Activated gamma-delta T cell treated with Interleukin-2 at 50 U/mL for 16 hours (primary cell): Measurements from ENCODE around the gene ZBTB39.
"Not testable (repeated sequence)": the region's sequence is repeated elsewhere in the genome, so short reads cannot be mapped to it uniquely, and the experiment has no call there.

Source experiments
- DNase-seq: peaks from one replicate; pipeline ENCODE4 v3.0.0-alpha.2; 2020

Gene ZBTB39

GRCh38 chr12:57029457-57029856, 23.1 kb upstream of the ZBTB39 start:
- no peak for DNase-seq

DNA sequence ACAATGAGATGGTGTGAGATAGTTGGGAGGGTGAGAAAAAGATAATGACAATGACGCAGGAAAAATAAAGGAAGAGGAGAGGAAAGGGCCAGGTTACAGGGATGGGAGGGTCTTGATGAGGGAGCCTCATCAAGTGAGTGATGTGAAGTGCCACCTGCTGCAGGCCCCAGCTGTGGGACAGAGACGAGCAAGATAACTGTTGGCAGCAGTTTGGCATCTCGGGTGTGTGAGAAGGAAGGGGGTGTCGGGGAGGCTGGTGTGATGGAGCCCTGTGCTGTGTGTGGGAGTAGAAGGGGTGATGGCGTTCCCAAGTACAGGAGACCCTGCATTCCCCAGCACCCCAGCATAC, 21.4 kb upstream of the ZBTB39 start:
- DNase-seq, result no peak

DNA sequence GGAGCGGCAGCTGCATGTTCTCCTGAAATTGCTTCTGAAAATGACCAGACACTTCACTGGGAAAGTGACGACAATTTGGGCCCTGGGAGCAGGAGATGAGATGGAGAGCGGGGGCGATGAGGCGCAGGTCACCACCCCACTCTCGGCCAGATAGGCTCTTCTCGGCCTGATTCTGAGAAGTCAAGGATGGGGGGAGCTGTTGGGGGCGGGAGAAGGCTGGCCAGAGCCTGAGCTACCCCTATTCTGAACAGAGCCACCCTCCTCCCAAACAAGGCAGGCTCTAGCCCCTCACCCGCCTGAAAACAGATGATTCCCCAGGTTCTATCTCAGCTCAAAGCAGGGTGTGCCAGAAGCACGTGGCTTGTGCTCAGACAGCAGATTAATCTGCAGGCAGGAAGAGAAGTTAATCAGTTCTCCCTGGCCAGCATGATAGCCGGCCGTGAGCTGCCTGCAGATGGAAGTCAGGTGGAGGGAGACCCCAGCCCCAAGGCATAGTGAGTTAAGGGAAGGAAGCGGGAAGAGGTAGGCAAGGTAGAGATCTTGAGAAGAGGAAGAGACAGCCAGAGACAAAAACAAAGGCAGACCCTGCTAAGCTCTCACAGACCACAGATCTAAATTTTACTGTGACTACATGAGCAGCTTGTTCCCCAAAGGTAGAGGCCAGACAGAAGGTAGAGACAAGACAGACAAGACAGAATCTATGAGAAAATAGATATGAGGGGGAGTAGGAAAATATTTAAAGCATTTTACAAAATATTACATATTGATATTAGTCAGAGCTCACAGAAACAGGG, 20.9 kb upstream of the ZBTB39 start:
- DNase-seq, result no peak

DNA sequence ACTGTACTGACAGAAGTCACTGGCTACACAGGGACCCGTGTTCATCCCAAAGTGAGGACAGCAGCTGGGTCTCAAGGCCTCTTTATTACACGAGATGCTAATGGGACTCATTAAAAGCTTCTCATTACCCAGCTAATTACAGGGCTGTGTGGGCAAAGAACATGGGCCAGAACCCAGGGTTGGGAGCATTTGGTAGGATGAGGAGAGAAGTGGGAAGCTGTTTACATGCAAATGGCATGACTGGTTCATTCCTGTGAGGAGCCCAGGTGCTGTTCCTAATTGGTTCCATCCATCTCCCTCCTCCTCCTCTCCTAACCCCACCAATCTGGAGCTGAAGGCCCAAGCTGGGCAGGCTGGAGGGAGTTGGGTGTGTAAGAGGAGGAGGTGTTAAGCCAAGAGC, 18.9 kb upstream of the ZBTB39 start:
- no peak for DNase-seq

GRCh38 chr12:57022324-57022723, 16.0 kb upstream of the ZBTB39 start:
- DNase-seq, result not testable (repeated sequence)

- DNase-seq, result no peak
These were observed 13.8 kb upstream of the ZBTB39 start for GRCh38 chr12:57019983-57020719.

DNA sequence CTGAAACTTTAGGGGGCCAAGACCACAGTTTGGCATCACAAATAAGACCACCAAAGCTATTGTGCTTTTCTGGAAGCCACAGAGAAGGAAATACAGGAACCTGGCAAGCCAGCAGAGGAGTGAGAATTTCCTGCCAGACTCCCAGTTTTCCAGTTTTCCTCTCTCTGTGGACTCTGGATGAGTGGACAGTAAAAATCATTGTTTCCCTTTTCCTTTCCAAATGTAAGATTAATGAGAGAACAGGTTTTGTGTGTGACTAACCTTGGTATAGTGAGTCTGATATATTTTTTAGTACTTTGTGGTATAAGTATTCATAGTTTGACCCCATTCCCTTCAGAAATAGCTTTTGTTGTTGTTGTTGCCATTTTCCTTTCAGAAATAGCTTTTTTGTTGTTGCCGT, 12.6 kb upstream of the ZBTB39 start:
- no peak for DNase-seq

DNA sequence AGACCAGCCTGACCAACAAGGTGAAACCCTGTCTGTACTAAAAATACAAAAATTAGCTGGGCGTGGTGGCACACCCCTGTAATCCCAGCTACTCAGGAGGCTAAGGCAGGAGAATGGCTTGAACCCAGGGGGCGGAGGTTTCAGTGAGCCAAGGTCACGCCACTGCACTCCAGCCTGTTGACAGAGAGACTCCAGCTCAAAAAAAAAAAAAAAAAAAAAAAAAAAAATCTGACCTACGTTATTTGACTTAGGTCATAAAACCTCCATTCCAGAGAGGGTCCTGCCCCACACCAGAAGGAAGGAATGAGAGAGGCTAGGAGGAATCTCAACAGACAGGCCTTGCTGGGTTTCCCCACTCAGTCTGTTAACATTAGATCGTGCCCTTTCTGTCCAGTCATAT, 12.0 kb upstream of the ZBTB39 start:
- not testable (repeated sequence) for DNase-seq

DNA sequence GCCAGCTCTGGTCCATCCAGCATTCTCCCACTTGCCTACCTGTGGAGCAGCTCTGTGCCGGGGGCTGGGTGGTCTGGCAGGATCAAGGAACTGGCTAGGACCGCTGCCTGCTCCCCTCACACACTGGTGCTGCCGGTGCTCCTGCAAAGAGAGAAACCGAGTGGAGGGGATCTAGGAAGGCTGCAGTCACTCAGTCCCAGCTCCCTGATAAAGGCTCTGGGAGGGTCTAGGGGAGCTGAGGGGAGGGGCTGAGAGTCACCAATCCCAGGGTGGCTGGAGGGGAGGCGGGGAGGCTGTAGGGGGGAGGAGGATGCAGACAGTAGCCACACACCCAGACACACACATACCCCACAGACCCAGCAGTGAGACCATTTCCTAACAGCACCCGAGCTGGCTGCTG, 10.0 kb upstream of the ZBTB39 start, which contains the start of gene TAC3:
Gene TAC3, minus strand, starts transcription at position 182 of the 400 bp plus-strand sequence. CDS start 732 bp downstream, outside the sequence.
- no peak for DNase-seq

DNA sequence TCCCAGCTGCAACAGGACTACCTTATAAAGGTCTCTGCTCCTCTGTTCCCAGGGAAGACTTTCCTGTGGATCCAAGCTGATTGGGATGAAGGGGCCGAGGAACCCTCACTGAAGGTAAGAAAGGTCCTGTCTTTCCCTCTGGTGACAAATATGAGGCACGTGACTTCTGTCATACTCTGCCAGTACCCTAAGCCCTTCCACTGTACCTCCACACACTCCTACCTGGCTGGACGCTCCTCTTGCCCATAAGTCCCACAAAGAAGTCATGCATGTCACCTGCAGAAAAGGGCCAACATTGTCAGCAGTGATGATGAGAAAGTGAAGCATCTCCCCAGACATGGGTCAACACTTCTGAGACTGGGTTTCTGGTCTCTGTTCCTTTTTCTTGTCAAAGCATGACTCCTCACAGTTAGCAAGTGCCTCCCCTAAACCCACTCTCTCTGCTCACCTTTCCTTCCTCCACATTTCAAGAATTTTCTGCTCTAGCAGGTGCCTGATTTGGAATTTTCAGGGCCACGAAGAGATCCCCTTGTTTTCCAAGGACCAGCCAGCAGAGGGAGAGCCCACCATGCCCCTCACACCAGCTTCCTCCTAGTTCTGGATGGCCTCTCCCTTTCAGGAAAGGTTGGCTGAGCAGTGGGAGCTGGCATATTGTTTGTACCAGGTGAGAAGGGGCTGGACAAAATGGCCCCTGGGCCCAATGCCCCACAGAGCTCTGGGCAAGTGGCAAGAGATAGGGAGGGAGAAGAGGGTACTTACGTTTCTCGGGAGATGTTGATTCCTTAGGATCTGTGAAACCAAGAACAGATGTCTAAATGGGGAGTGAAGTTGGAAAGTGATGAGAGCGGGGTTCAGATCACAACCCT, 6.5 kb upstream of the ZBTB39 start:
- no peak for DNase-seq

GRCh38 chr12:57011438-57012424, 5.4 kb upstream of the ZBTB39 start:
- no peak for DNase-seq

DNA sequence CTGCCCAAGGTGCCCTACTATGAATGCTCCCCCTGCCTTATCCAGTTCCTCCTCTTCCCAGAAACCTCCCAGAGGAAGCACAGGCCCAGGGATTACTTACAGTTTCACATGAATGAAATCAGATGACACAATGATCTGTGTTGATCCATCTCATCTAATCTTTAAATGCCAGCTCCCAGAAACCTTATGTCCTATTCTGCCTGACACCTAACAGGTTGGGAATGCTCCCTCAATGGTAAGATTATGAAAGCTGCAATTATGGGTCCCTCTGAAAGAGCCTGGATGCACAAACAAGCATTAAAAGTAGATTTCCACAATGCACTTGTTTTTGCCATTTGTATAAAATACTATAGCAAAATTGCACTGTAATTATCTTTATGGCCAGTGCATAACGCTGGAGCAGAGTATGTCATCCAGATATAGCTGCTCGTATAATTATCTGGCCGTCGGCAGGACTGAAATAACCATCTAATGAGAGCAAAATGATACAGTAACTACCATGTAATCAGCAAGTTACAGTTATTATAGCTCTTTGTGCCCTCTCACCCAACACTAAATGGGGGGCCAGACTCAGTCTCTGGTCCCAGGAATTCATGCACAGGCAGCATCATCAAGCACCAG, 4.4 kb upstream of the ZBTB39 start:
- DNase-seq, result no peak

DNA sequence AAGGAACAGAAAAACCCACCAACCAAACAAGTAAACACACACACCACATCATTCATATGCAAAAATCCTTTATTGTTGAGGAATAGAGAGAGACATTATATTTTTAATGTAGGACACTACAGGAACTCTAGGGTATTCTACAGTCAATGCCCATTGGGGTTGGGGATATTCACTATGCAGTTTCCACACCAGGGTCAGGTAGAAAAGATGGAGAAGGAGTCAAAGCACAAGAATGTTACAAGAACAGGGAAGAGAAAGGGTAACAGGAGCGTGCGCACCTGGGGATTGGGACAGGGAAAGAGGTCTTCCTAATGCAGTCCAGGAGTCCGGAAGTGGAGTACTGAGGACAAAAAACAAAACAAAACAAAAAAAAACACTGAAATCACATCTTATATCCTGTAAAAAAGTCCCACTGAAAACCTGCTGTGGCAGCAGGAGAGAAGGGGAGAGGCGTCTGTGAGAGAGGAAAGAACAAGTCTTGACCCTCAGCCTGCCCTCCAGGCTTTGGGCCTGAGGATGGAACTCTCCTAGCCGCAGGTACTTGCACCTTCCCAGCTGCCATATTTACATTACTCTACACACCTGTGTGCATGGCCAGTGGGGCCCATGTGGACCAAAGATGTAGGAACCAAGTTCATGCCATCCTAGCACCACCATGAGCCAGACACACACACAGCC, 3.7 kb upstream of the ZBTB39 start:
- no peak for DNase-seq

- no peak for DNase-seq
These were observed 1.8 kb upstream of the ZBTB39 start for GRCh38 chr12:57008178-57008577.

GRCh38 chr12:57006809-57007475, 596 bp upstream of the ZBTB39 start:
- no peak for DNase-seq

GRCh38 chr12:57004651-57005050, 1.7 kb downstream of the ZBTB39 start:
- DNase-seq, result no peak

- no peak for DNase-seq
These were observed 3.0 kb downstream of the ZBTB39 start for GRCh38 chr12:57003395-57003794.

GRCh38 chr12:57001448-57001906, 4.9 kb downstream of the ZBTB39 start:
- DNase-seq, result peak; percentile 65

DNA sequence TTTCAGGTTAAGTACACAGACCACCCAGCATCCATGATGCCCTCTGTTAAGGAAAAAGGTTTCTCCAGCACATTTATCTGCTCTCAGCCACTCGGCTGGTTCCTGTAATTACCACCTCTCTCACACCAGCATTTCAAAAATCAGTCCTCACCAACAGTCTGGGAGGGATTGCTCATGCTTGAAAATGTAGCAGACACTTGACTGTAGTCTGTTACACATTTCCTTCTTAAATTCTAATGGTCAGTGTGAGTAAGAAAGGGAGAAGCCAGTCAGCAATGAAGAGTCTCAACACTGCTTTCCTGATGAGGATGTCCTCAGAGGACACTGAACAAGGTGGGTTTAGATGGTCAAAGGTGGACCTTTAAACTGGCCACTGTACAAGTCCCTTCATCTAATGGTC, 6.0 kb downstream of the ZBTB39 start:
- DNase-seq, result no peak

DNA sequence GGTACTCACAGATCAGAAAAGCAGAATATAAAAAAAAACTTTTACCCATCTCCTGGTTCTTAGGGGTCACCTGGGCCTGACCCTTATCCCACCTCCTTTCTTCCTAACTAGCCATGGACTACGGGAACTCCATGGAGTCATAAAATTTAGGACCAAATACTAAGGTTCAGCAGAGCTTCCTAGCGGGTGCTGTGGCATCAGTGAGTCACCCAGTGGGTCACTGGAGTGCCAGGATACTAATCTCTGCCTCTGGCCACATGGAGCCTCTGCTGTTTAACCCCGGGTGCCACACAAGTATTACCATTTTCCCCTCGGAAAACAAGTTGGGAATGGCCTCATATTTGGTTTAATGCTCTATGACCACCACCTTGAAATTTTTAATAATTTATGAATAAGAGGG, 6.9 kb downstream of the ZBTB39 start:
- DNase-seq, result no peak
